WTC11 (cell line): ENCODE measurements around the gene OR51D1.

Experiments used
- CREM ChIP-seq: sonication (generic); formaldehyde crosslinking; IDR thresholded peaks from 2 replicates; pipeline ENCODE4 v1.8.1; 2022; ENCODE audit warnings: mild to moderate bottlenecking, missing genetic modification reagents, moderate library complexity
- GABPB1 ChIP-seq: sonication (generic); formaldehyde crosslinking; IDR thresholded peaks from 2 replicates; pipeline ENCODE4 v1.8.1; 2023; ENCODE audit warnings: mild to moderate bottlenecking, missing genetic modification reagents
- NFYB ChIP-seq: sonication (generic); formaldehyde crosslinking; conservative IDR thresholded peaks from 2 replicates; pipeline ENCODE4 v1.8.0; 2022; ENCODE audit warnings: low read depth, missing genetic modification reagents
- OVOL2 ChIP-seq: fragments of 250-450 bp; sonication (Bioruptor Pico); IDR thresholded peaks from 2 replicates; pipeline ENCODE4 v1.9.0; 2021; ENCODE audit warnings: mild to moderate bottlenecking, borderline replicate concordance
- ZNF138 ChIP-seq: sonication (generic); formaldehyde crosslinking; conservative IDR thresholded peaks from 2 replicates; pipeline ENCODE4 v1.8.1; 2022; ENCODE audit warnings: mild to moderate bottlenecking, moderate library complexity, missing genetic modification reagents
- TF ChIP-seq, protein P1 (sequence below): sonication (generic); formaldehyde crosslinking; IDR thresholded peaks from 2 replicates; pipeline ENCODE4 v1.8.0; 2023; ENCODE audit warnings: missing genetic modification reagents
- TF ChIP-seq, protein P2 (sequence below): fragments of 200-600 bp; IDR thresholded peaks from 2 replicates; pipeline ENCODE4 v1.8.0; 2022; ENCODE audit warnings: antibody characterized with exemption
- TF ChIP-seq, protein P3 (sequence below): sonication (generic); formaldehyde crosslinking; conservative IDR thresholded peaks from 2 replicates; pipeline ENCODE4 v1.8.1; 2022; ENCODE audit warnings: mild to moderate bottlenecking, missing genetic modification reagents
- TF ChIP-seq, protein P4 (sequence below): sonication (generic); formaldehyde crosslinking; IDR thresholded peaks from 2 replicates; pipeline ENCODE4 v1.8.1; 2022; ENCODE audit warnings: low read depth, missing genetic modification reagents, borderline replicate concordance
- TF ChIP-seq, protein P5 (sequence below): sonication (generic); formaldehyde crosslinking; IDR thresholded peaks from 2 replicates; pipeline ENCODE4 v1.8.0; 2022; ENCODE audit warnings: mild to moderate bottlenecking, missing genetic modification reagents
- TF ChIP-seq, protein P6 (sequence below): sonication (generic); formaldehyde crosslinking; IDR thresholded peaks from 2 replicates; pipeline ENCODE4 v1.8.0; 2022; ENCODE audit warnings: mild to moderate bottlenecking, missing genetic modification reagents
- TF ChIP-seq, protein P7 (sequence below): sonication (generic); formaldehyde crosslinking; conservative IDR thresholded peaks from 2 replicates; pipeline ENCODE4 v1.8.1; 2023; ENCODE audit warnings: mild to moderate bottlenecking, low read depth, missing genetic modification reagents, moderate library complexity
- TF ChIP-seq, protein P8 (sequence below): sonication (generic); formaldehyde crosslinking; IDR thresholded peaks from 2 replicates; pipeline ENCODE4 v1.8.1; 2022; ENCODE audit warnings: mild to moderate bottlenecking, moderate library complexity, missing genetic modification reagents

DNA sequence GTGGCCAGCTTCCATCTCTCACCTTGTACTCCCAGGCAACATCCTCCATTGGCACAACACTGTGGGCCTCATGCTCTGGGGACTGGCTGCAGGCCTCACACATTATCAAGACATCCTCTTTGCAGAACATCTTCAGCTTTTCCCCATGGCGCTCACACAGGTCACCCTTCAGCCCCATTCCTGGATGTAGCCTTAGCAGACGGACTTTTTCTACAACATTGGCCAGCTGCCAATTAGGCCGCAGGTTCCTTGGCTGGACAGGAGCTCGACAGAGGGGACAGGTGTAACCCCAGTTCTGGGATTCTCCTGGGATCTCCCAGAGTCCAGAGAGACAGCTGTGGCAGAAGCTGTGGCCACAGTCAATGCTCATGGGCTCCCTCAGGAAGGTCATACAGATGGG, 32.2 kb upstream of the OR51D1 start:
- TF ChIP-seq, protein P1, sequence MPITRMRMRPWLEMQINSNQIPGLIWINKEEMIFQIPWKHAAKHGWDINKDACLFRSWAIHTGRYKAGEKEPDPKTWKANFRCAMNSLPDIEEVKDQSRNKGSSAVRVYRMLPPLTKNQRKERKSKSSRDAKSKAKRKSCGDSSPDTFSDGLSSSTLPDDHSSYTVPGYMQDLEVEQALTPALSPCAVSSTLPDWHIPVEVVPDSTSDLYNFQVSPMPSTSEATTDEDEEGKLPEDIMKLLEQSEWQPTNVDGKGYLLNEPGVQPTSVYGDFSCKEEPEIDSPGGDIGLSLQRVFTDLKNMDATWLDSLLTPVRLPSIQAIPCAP, result no peak
- no peak for TF ChIP-seq GABPB1 (CRISPR knock-in tag)
- no peak for TF ChIP-seq CREM (CRISPR knock-in tag)
- TF ChIP-seq OVOL2 (CRISPR knock-in tag), result no peak
- TF ChIP-seq, protein P2, sequence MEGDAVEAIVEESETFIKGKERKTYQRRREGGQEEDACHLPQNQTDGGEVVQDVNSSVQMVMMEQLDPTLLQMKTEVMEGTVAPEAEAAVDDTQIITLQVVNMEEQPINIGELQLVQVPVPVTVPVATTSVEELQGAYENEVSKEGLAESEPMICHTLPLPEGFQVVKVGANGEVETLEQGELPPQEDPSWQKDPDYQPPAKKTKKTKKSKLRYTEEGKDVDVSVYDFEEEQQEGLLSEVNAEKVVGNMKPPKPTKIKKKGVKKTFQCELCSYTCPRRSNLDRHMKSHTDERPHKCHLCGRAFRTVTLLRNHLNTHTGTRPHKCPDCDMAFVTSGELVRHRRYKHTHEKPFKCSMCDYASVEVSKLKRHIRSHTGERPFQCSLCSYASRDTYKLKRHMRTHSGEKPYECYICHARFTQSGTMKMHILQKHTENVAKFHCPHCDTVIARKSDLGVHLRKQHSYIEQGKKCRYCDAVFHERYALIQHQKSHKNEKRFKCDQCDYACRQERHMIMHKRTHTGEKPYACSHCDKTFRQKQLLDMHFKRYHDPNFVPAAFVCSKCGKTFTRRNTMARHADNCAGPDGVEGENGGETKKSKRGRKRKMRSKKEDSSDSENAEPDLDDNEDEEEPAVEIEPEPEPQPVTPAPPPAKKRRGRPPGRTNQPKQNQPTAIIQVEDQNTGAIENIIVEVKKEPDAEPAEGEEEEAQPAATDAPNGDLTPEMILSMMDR, result no peak
- TF ChIP-seq NFYB (CRISPR knock-in tag), result no peak
- TF ChIP-seq, protein P3, sequence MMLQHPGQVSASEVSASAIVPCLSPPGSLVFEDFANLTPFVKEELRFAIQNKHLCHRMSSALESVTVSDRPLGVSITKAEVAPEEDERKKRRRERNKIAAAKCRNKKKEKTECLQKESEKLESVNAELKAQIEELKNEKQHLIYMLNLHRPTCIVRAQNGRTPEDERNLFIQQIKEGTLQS (CRISPR knock-in tag), result no peak
- no peak for TF ChIP-seq ZNF138 (CRISPR knock-in tag)
- TF ChIP-seq, protein P4, sequence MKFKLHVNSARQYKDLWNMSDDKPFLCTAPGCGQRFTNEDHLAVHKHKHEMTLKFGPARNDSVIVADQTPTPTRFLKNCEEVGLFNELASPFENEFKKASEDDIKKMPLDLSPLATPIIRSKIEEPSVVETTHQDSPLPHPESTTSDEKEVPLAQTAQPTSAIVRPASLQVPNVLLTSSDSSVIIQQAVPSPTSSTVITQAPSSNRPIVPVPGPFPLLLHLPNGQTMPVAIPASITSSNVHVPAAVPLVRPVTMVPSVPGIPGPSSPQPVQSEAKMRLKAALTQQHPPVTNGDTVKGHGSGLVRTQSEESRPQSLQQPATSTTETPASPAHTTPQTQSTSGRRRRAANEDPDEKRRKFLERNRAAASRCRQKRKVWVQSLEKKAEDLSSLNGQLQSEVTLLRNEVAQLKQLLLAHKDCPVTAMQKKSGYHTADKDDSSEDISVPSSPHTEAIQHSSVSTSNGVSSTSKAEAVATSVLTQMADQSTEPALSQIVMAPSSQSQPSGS (CRISPR knock-in tag), result no peak
- TF ChIP-seq, protein P5, sequence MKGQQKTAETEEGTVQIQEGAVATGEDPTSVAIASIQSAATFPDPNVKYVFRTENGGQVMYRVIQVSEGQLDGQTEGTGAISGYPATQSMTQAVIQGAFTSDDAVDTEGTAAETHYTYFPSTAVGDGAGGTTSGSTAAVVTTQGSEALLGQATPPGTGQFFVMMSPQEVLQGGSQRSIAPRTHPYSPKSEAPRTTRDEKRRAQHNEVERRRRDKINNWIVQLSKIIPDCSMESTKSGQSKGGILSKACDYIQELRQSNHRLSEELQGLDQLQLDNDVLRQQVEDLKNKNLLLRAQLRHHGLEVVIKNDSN (CRISPR knock-in tag), result no peak
- TF ChIP-seq, protein P6, sequence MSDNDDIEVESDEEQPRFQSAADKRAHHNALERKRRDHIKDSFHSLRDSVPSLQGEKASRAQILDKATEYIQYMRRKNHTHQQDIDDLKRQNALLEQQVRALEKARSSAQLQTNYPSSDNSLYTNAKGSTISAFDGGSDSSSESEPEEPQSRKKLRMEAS (CRISPR knock-in tag), result no peak
- TF ChIP-seq, protein P7, sequence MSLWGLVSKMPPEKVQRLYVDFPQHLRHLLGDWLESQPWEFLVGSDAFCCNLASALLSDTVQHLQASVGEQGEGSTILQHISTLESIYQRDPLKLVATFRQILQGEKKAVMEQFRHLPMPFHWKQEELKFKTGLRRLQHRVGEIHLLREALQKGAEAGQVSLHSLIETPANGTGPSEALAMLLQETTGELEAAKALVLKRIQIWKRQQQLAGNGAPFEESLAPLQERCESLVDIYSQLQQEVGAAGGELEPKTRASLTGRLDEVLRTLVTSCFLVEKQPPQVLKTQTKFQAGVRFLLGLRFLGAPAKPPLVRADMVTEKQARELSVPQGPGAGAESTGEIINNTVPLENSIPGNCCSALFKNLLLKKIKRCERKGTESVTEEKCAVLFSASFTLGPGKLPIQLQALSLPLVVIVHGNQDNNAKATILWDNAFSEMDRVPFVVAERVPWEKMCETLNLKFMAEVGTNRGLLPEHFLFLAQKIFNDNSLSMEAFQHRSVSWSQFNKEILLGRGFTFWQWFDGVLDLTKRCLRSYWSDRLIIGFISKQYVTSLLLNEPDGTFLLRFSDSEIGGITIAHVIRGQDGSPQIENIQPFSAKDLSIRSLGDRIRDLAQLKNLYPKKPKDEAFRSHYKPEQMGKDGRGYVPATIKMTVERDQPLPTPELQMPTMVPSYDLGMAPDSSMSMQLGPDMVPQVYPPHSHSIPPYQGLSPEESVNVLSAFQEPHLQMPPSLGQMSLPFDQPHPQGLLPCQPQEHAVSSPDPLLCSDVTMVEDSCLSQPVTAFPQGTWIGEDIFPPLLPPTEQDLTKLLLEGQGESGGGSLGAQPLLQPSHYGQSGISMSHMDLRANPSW, result no peak
- TF ChIP-seq, protein P8, sequence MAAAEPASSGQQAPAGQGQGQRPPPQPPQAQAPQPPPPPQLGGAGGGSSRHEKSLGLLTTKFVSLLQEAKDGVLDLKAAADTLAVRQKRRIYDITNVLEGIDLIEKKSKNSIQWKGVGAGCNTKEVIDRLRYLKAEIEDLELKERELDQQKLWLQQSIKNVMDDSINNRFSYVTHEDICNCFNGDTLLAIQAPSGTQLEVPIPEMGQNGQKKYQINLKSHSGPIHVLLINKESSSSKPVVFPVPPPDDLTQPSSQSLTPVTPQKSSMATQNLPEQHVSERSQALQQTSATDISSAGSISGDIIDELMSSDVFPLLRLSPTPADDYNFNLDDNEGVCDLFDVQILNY (CRISPR knock-in tag), result no peak
